Breast epithelium (tissue), 3 donors: ENCODE measurements around the gene ASS1.

Experiments
- CTCF ChIP-seq, 3 donors: fragments of 450-650 bp; IDR thresholded peaks; one replicate each; pipeline ENCODE4 v1.5.1; 2016 to 2017; ENCODE audit warnings: antibody characterized with exemption in 3 of 3, mild to moderate bottlenecking in 3 of 3, moderate library complexity in 3 of 3
- POLR2A ChIP-seq: fragments of 450-650 bp; IDR thresholded peaks from one replicate; pipeline ENCODE4 v1.6.1; 2016; ENCODE audit warnings: antibody characterized with exemption, mild to moderate bottlenecking, moderate library complexity
- POLR2AphosphoS5 ChIP-seq, 3 donors: sonication (generic); formaldehyde crosslinking; IDR thresholded peaks; one replicate each; pipeline ENCODE4 v1.6.1; 2017; ENCODE audit warnings: antibody characterized with exemption in 3 of 3

GRCh38 chr9:130421154-130421801, 23.5 kb upstream of the ASS1 start:
- TF ChIP-seq CTCF (IDR thresholded peaks at IDR 0.05) (no peak), POLR2A (no peak), POLR2AphosphoS5 (IDR thresholded peaks at IDR 0.05) (no peak)
